Heart right ventricle (tissue), 16 donors: ENCODE data around the gene ING2. TPM values are rescaled to one million over a fixed set of nuclear protein-coding genes. Genes with fewer than 3 reads are reported as not detected.
"Not testable (repeated sequence)": the region's sequence is repeated elsewhere in the genome, so short reads cannot be mapped to it uniquely, and the experiment has no call there.

Experiments used
- ATAC-seq, 8 donors: fragments of 200-7000 bp; cut with Tn5 transposase; one replicate each; pipeline ENCODE4 v1.9.1; 2020; ENCODE audit warnings: mild to moderate bottlenecking in 8 of 8, moderate library complexity in 8 of 8, moderate number of reproducible peaks in 1 of 8
- DNase-seq, 2 donors: peaks; one replicate each; pipeline ENCODE4 v3.0.0-alpha.2; 2020
- H3K27ac ChIP-seq, 10 donors: fragments of 200-600 bp; sonication (generic) in 2 of 10; one replicate each; pipeline versions ENCODE4 v1.5.0 to v1.8.0; 2020 to 2022; ENCODE audit warnings: mild to moderate bottlenecking in 3 of 10
- H3K27me3 ChIP-seq, 7 donors: fragments of 200-600 bp; one replicate each; pipeline ENCODE4 v1.8.0; 2021 to 2022; ENCODE audit warnings: mild to moderate bottlenecking in 2 of 7
- H3K36me3 ChIP-seq, 9 donors: fragments of 200-600 bp; sonication (generic) in 1 of 9; one replicate each; pipeline versions ENCODE4 v1.5.0 to v1.8.0; 2020 to 2022; ENCODE audit warnings: mild to moderate bottlenecking in 2 of 9
- H3K4me1 ChIP-seq, 9 donors: fragments of 200-600 bp; sonication (generic) in 1 of 9; one replicate each; pipeline versions ENCODE4 v1.5.0 to v1.8.0; 2020 to 2022; ENCODE audit warnings: mild to moderate bottlenecking in 4 of 9
- H3K4me3 ChIP-seq, 10 donors: fragments of 200-600 bp; sonication (generic) in 2 of 10; one replicate each; pipeline versions ENCODE4 v1.5.0 to v1.8.0; 2020 to 2022; ENCODE audit warnings: mild to moderate bottlenecking in 7 of 10, moderate library complexity in 2 of 10
- H3K9me3 ChIP-seq, 11 donors: fragments of 200-600 bp in 10 of 11; sonication (generic) in 2 of 11; one replicate each; pipeline versions ENCODE4 v1.5.0 to v1.8.0; 2013 to 2022; ENCODE audit warnings: mild to moderate bottlenecking in 2 of 11, control low read depth in 1 of 11, moderate library complexity in 1 of 11
- WGBS, 2 donors: extraction: QIAGEN DNeasy Blood & Tissue Kit; methylation state at CpG; one replicate each; pipeline ENCODE4 v1.1.7; 2013; ENCODE audit warnings: inconsistent platforms in 1 of 2; 5-methylcytosine and 5-hydroxymethylcytosine counted together
- intact Hi-C, 10 donors: fragments of 100-400 bp; cut with DNase I; formaldehyde crosslinking; loops; one replicate each; pipeline versions ENCODE4 v1.11.1 to v1.14.2; 2022
- polyA plus RNA-seq, 2 donors: library from polyadenylated mRNA; stranded (reverse); fragments of 200-250 nt; gene quantifications; one replicate each; pipeline ENCODE4 v1.2.3, GENCODE V29; 2013
- total RNA-seq, 10 donors: library from RNA; stranded (reverse); fragmentation: NEBNext Ultra II Directional in 3 of 10; extraction: Animal tissue kit (Norgen Biotek cat#: 25700) in 3 of 10; gene quantifications; one replicate each; pipeline versions ENCODE4 v1.2.1 to v1.2.4, GENCODE V29; 2021 to 2023
- TF ChIP-seq, protein P1 (sequence below), 9 donors: fragments of 200-600 bp; sonication (generic) in 2 of 9; IDR thresholded peaks; one replicate each; pipeline versions ENCODE4 v1.5.0 to v1.8.0; 2021 to 2022; ENCODE audit warnings: antibody characterized with exemption in 9 of 9, mild to moderate bottlenecking in 5 of 9, moderate library complexity in 1 of 9
- donor health status: Arrhythmogenic right ventricular cardiomyopathy.
- donor health status: ischemic (EF 13 %, LVEDD 7.1; RV severe dilation, severe dysfunction).
- donor health status: healthy with polysubstance abuse.
- donor health status: DM: no; HTN: yes; CAD: no.
- donor health status: DM: no; HTN: no; CAD: no.
- donor health status: ischemic (EF 25% LVEDD 6.9; RV normal size, moderate dysfunction).
- donor health status: ischemic (EF 25% LVEDD 5.7; RV mildly dilated, moderate dysfunction).
- donor health status: healthy.
- donor health status: DM: yes; HTN: yes; CAD: no.
- donor health status: Ischemic cardiomyopathy.
- donor health status: ischemic (EF 35%, LVEDD 5.7; RV mildly dilated, moderate dysfunction).
- donor health status: nonischemic (EF 11% LVEDD 7.7; RV severe dilation, severe dysfunction).
- donor health status: DM: yes; HTN: yes; CAD: no.
- donor health status: PGD.
- donor health status: ischemic (EF 29% LVEDD 5.4; RV normal size, mild dysfunction).
- donor health status: nonischemic (EF 23%, LVEDD 6.1; RV moderate dilation, normal function).

ING2 gene
- total and polyA plus RNA-seq, 12 donors, result 1.7 to 8.6 (median 5.2) TPM

DNA sequence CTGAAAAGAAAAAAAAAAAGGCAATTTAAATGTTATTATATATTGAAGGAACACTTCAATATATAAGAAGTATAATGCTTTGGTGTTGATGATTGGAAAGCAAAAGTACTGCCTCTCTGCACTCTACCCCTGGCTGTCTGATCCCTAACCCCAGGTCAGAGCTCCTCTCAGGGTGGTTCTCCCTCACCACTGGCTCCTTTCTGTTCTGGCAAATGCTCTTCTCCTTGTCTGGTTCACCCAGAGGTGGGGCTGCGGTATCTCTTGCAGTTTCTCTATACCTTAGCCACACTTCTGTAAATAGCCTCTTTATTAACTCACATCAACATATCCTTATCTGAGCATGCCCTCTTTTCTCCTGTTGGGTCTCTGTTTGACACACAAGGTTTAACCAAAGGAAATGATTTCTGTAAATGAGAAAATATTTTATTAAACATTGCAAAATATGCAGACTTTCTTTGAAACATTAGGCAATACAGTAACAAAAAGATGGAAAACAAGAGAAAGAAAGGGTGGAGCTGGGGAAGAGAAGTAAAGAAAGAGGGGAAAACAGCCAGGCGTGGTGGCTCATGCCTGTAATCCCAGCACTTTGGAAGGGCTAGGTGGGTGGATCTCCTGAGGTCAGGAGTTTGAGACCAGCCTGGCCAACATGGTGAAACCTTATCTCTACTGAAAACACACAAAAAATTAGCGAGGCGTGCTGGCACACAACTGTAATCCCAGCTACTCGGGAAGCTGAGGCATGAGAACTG, 45.7 kb downstream of the ING2 start:
- no peak for ATAC-seq
- TF ChIP-seq, protein P1, sequence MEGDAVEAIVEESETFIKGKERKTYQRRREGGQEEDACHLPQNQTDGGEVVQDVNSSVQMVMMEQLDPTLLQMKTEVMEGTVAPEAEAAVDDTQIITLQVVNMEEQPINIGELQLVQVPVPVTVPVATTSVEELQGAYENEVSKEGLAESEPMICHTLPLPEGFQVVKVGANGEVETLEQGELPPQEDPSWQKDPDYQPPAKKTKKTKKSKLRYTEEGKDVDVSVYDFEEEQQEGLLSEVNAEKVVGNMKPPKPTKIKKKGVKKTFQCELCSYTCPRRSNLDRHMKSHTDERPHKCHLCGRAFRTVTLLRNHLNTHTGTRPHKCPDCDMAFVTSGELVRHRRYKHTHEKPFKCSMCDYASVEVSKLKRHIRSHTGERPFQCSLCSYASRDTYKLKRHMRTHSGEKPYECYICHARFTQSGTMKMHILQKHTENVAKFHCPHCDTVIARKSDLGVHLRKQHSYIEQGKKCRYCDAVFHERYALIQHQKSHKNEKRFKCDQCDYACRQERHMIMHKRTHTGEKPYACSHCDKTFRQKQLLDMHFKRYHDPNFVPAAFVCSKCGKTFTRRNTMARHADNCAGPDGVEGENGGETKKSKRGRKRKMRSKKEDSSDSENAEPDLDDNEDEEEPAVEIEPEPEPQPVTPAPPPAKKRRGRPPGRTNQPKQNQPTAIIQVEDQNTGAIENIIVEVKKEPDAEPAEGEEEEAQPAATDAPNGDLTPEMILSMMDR (IDR thresholded peaks at IDR 0.05), result no peak
- Histone ChIP-seq H3K4me1 (no peaks in the 10 kb centered on the region), H3K36me3 (no peaks in the 10 kb centered on the region), H3K4me3 (no peak overlapping the region), H3K27ac (no peak overlapping the region), H3K9me3 (no peaks in the 10 kb centered on the region), H3K27me3 (peaks cover 0 to 24% (median 0%) of the 10 kb centered on the region in 7 donors)
- WGBS, 2 donors, result 76 to 80% methylated on average over 5 of the region's 5 CpGs
- no peak for DNase-seq
- intact Hi-C loops, result no loop called here

DNA sequence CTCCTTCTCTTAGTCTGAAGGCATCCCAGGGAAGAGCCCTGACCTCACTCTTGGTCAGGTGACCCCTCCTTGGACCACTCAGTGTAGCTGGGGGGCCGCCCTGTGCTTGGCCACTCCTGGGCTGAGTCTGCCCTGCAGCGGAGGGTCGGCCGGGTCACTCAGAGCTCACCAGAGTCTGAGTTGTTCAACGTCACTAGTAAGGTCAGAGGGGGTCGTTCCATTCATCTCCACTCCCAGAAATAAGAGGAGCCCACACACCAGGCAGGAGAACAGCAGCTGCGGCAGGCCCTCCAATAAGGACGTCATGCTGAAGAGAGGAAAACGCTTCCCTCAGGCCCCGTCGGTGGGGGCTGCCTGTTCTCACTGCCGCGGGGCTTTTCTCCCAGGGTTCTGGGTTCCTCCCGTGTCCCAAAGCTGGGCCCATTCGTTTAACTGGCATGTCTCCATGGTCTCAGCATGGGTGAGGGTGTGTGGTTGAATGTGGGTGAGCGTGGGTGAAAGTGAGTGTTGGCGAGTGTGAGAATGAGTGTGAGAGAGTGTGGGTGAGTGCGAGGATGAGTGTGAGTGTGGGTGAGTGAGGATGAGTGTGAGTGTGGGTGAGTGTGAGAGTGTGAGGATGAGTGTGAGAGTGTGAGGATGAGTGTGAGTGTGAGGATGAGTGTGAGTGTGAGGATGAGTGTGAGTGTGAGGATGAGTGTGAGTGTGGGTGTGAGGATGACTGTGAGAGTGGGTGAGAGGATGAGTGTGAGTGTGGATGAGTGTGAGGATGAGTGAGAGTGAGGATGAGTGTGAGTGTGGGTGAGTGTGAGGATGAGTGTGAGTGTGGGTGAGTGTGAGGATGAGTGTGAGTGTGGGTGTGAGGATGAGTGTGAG, 47.7 kb downstream of the ING2 start:
- ATAC-seq, result no peak
- WGBS, 2 donors, result 78 to 86% methylated on average over 18 of the region's 18 CpGs
- no peak for DNase-seq
- H3K9me3 ChIP-seq, result no peaks in the 10 kb centered on the region
- H3K27me3 ChIP-seq, result peaks cover 0 to 24% (median 0%) of the 10 kb centered on the region in 7 donors
- TF ChIP-seq, protein P1 (IDR thresholded peaks at IDR 0.05), result no peak
- H3K4me3 ChIP-seq, result no peak overlapping the region
- no peak overlapping the region for H3K27ac ChIP-seq
- no peaks in the 10 kb centered on the region for H3K4me1 ChIP-seq
- no peaks in the 10 kb centered on the region for H3K36me3 ChIP-seq
- intact Hi-C loops, result no loop called here

DNA sequence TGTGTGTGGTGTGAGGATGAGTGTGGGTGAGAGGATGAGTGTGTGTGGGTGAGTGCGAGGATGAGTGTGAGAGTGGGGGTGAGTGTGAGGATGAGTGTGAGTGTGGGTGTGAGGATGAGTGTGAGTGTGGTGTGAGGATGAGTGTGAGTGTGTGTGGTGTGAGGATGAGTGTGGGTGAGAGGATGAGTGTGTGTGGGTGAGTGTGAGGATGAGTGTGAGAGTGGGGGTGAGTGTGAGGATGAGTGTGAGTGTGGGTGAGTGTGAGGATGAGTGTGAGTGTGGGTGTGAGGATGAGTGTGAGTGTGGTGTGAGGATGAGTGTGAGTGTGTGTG, 48.3 kb downstream of the ING2 start:
- H3K9me3 ChIP-seq, DNase-seq, H3K4me3 ChIP-seq, H3K4me1 ChIP-seq, ATAC-seq, H3K36me3 ChIP-seq, H3K27ac ChIP-seq, intact Hi-C loops: not testable (repeated sequence)
- peaks cover 0 to 24% (median 0%) of the 10 kb centered on the region in 7 donors for H3K27me3 ChIP-seq
- 0% methylated on average over 1 of the region's 1 CpG; no CpG with 5 or more reads in 1 of the 2 donors for WGBS, 2 donors

DNA sequence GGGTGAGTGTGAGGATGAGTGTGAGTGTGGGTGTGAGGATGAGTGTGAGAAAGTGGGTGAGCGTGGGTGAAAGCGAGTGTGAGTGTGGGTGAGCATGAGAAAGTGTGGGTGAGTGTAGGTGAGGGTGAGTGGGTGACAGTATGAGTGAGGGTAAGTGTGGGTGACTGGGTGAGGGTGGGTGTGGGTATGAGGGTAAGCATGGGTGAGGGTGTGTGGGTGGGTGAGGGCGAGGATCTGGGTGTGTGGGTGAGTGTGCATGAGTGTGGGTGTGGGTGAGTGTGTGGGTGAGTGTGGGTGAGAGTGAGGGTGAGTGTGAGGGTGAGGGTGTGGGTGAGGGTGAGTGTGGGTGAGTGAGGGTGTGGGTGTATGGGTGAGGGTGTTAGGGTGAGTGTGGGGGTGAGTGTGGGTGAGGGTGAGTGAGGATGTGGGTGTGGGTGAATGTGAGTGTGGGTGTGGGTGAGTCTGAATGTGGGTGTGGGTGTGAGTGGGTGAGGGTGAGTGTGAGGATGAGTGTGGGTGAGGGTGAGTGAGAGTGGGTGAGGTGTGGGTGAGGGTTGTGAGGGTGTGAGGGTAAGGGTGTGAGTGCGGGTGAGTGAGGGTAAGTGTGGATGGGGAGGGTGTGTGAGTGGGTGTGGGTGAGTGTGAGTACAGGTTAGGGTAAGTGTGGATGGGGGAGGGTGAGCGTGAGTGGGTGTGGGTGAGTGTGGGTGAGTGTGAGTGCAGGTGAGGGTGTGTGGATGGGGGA, 48.9 kb downstream of the ING2 start:
- intact Hi-C loops, result no loop called here

More for the DNA sequence above, 48.9 kb downstream of the ING2 start:
- ATAC-seq (no peak), DNase-seq (no peak)
- H3K4me3 ChIP-seq, result no peak overlapping the region
- 79 to 100% methylated on average over 5 of the region's 5 CpGs for WGBS, 2 donors
- no peak overlapping the region for H3K27ac ChIP-seq
- H3K27me3 ChIP-seq, result peaks cover 0 to 23% (median 0%) of the 10 kb centered on the region in 7 donors
- TF ChIP-seq, protein P1 (IDR thresholded peaks at IDR 0.05), result no peak
- H3K9me3 ChIP-seq, result no peaks in the 10 kb centered on the region
- H3K4me1 ChIP-seq, result no peaks in the 10 kb centered on the region
- no peaks in the 10 kb centered on the region for H3K36me3 ChIP-seq
